Caco-2 (cell line): Measurements from ENCODE around the gene CCDC188. TPM values are rescaled to one million over a fixed set of nuclear protein-coding genes. Genes with fewer than 3 reads are reported as not detected.

ENCODE experiments used
- BruUV-seq: library from RNA; stranded (reverse); fragments of 400-500 nt; replicated peaks from 2 replicates; lab custom pipeline; 2021; lab: Mats Ljungman, UMichigan
- CTCF ChIA-PET: fragments of 300-600 bp; sonication (Branson Sonifier 250); formaldehyde crosslinking; loops from one replicate; lab custom pipeline; 2022; ENCODE audit warnings: antibody characterized with exemption; lab: Charles Lee
- POLR2A ChIA-PET: fragments of 300-600 bp; sonication (Branson Sonifier 250); formaldehyde crosslinking; loops from one replicate; lab custom pipeline; 2022; ENCODE audit warnings: antibody characterized with exemption; lab: Charles Lee
- DNase-seq, 2 experiments: peaks; one replicate each; pipeline versions ENCODE4 v3.0.0 to v3.0.0-alpha.2; 2020 to 2022
- H3K27me3 ChIP-seq: replicated peaks from 2 replicates; pipeline ENCODE4 v1.6.0; 2011; ENCODE audit warnings: low read length; ENCODE audit not compliant: control insufficient read depth, insufficient read depth
- H3K36me3 ChIP-seq: 2 replicates; pipeline ENCODE4 v1.5.1; 2011; ENCODE audit warnings: low read length; ENCODE audit not compliant: control insufficient read depth, insufficient read depth
- H3K4me1 ChIP-seq: fragments of 250-450 bp; sonication (Bioruptor Pico); 2 replicates; pipeline ENCODE4 v1.5.1; 2020; ENCODE audit warnings: mild to moderate bottlenecking
- H3K4me3 ChIP-seq: 2 replicates; pipeline ENCODE4 v1.5.1; 2011; ENCODE audit warnings: low read depth, mild to moderate bottlenecking, control low read depth, low read length
- H3K9me3 ChIP-seq: fragments of 250-450 bp; sonication (Bioruptor Pico); 2 replicates; pipeline ENCODE4 v1.5.1; 2020; ENCODE audit warnings: mild to moderate bottlenecking, moderate library complexity
- H3K27ac Mint-ChIP-seq: one replicate; pipeline ENCODE4 v1.8.0; 2022; ENCODE audit warnings: mixed read lengths; ENCODE audit not compliant: unreplicated experiment
- H3K27me3 Mint-ChIP-seq: one replicate; pipeline ENCODE4 v1.8.0; 2022; ENCODE audit warnings: mixed read lengths; ENCODE audit not compliant: insufficient read depth, unreplicated experiment
- H3K36me3 Mint-ChIP-seq: one replicate; pipeline ENCODE4 v1.8.0; 2022; ENCODE audit warnings: mild to moderate bottlenecking, mixed read lengths; ENCODE audit not compliant: insufficient read depth, unreplicated experiment
- H3K4me1 Mint-ChIP-seq: one replicate; pipeline ENCODE4 v1.8.0; 2022; ENCODE audit warnings: low read depth, mixed read lengths; ENCODE audit not compliant: unreplicated experiment
- H3K4me3 Mint-ChIP-seq: one replicate; pipeline ENCODE4 v1.8.0; 2022; ENCODE audit warnings: mild to moderate bottlenecking, moderate library complexity, mixed read lengths; ENCODE audit not compliant: unreplicated experiment
- H3K9me3 Mint-ChIP-seq: one replicate; pipeline ENCODE4 v1.8.0; 2022; ENCODE audit warnings: mixed read lengths; ENCODE audit not compliant: unreplicated experiment
- intact Hi-C: fragments of 100-400 bp; cut with micrococcal nuclease; formaldehyde crosslinking; loops from one replicate; pipeline ENCODE4 v1.10.0; 2022; ENCODE audit not compliant: unreplicated experiment
- total RNA-seq: library from RNA; stranded (reverse); gene quantifications from 2 replicates; pipeline ENCODE4 v1.2.3, GENCODE V29; 2022
- TF ChIP-seq, protein P1 (sequence below), 2 experiments: fragments of 200-600 bp in 1 of 2; IDR thresholded peaks; 1 replicate in 1 of 2; 2 replicates in 1 of 2; pipeline versions ENCODE4 v1.5.1 to v1.8.0; 2011 to 2022; ENCODE audit warnings: antibody characterized with exemption in 1 of 2, control low read depth in 1 of 2, inconsistent platforms in 1 of 2, low read depth in 1 of 2, low read length in 1 of 2, mild to moderate bottlenecking in 1 of 2, moderate library complexity in 1 of 2; ENCODE audit not compliant: insufficient read depth in 1 of 2, severe bottlenecking in 1 of 2, unreplicated experiment in 1 of 2

The CCDC188 gene
- total RNA-seq, 1 experiment from 2014 or later, result not detected

DNA sequence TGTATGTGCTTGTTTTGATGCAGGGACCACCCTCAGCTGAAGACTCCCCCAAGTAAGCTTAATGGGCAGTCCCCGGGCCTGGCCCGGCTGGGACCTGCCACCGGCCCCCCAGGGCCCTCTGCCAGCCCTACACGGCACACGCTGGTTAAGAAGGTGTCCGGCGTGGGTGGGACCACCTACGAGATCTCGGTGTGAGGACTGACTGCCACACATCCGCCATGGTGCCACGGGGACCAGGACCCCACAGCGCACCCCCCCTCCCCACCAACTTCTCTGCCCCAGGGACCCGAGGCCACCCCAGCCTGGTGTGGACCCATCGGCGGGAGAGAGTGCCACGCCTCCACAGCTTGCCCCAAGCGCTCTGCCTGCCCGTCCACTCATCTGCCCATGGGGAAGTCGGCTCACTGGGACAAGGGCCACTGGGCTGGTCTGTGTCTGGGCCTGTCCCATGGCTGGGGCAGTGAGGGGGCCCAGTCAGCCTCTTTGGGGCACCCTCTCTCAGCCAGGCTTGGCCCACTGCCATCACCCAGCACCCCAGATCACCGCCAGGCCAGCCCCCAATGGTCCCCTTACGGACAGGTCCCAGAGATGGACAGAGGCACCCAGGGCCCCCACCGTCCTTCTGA, 5.5 kb downstream of the CCDC188 start:
- DNase-seq, result no peak
- BruUV-seq, result no TSS peak
- Mint-ChIP-seq H3K9me3 (no peaks in the 10 kb centered on the region), H3K36me3 (no peaks in the 10 kb centered on the region), H3K27ac (no peak overlapping the region), H3K4me1 (no peaks in the 10 kb centered on the region), H3K27me3 (no peaks in the 10 kb centered on the region), H3K4me3 (no peak overlapping the region)
- intact Hi-C loops, result no loop called here
- TF ChIP-seq, protein P1, sequence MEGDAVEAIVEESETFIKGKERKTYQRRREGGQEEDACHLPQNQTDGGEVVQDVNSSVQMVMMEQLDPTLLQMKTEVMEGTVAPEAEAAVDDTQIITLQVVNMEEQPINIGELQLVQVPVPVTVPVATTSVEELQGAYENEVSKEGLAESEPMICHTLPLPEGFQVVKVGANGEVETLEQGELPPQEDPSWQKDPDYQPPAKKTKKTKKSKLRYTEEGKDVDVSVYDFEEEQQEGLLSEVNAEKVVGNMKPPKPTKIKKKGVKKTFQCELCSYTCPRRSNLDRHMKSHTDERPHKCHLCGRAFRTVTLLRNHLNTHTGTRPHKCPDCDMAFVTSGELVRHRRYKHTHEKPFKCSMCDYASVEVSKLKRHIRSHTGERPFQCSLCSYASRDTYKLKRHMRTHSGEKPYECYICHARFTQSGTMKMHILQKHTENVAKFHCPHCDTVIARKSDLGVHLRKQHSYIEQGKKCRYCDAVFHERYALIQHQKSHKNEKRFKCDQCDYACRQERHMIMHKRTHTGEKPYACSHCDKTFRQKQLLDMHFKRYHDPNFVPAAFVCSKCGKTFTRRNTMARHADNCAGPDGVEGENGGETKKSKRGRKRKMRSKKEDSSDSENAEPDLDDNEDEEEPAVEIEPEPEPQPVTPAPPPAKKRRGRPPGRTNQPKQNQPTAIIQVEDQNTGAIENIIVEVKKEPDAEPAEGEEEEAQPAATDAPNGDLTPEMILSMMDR (IDR thresholded peaks at IDR 0.05; ENCODE audit: insufficient read depth in 1 of 2, low read depth in 1 of 2, low read length in 1 of 2, severe bottlenecking in 1 of 2, unreplicated experiment in 1 of 2), result no peak
- H3K4me1 ChIP-seq, result no peaks in the 10 kb centered on the region
- no peaks in the 10 kb centered on the region for H3K36me3 ChIP-seq
- CTCF ChIA-PET, result no interaction called here
- H3K4me3 ChIP-seq, result no peak overlapping the region
- POLR2A ChIA-PET, result no interaction called here
- H3K27me3 ChIP-seq, result no peaks in the 10 kb centered on the region
- H3K9me3 ChIP-seq, result no peaks in the 10 kb centered on the region

DNA sequence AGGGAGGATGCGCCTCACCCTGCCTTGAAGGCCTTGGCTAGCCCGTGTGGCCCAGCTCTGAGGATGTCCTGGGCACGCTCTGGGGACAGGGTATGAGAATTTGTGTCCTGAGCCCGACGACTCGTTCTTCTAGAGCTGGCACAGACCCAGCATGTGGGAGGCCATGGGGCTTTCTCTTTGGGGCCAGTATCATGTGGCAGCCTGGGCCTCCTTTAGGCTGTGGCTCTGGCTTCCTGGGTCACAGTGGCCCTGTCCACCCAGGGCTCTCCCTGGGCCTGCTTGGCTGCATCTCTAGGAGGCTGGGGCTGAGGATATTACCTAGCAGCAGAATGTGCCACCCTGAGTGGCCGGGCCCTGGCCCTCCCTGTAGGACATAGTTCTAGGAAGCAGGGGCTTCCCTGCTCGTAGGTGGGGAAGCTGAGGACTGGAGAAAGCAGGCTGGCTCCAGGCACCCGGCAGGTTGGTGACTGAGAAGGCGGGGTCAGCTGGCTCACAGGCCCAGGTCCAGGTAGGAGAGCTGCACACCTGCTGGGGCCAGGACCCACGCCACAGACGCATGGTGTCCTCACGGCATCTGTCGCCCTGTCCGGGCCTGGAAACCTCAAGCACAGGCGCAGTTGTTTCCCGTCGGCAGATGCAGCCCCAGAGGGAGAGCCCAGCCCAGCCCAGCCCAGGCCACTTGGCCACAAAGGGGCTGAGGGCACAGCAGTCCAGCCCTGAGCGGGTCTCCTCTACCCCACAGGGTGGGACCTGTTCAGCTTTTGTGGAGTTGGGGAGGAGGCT, 6.8 kb downstream of the CCDC188 start:
- no peak overlapping the region for H3K4me3 ChIP-seq
- H3K4me1 Mint-ChIP-seq, result no peaks in the 10 kb centered on the region
- no peaks in the 10 kb centered on the region for H3K4me1 ChIP-seq
- no peaks in the 10 kb centered on the region for H3K27me3 Mint-ChIP-seq
- no peak overlapping the region for H3K27ac Mint-ChIP-seq
- H3K4me3 Mint-ChIP-seq, result no peak overlapping the region
- DNase-seq, result no peak
- no peaks in the 10 kb centered on the region for H3K9me3 Mint-ChIP-seq
- no peaks in the 10 kb centered on the region for H3K36me3 ChIP-seq
- H3K27me3 ChIP-seq, result no peaks in the 10 kb centered on the region
- H3K36me3 Mint-ChIP-seq, result no peaks in the 10 kb centered on the region
- CTCF ChIA-PET, result no interaction called here
- BruUV-seq, result no TSS peak
- intact Hi-C loops, result no loop called here
- POLR2A ChIA-PET, result no interaction called here
- TF ChIP-seq, protein P1 (IDR thresholded peaks at IDR 0.05; ENCODE audit: insufficient read depth in 1 of 2, low read depth in 1 of 2, low read length in 1 of 2, severe bottlenecking in 1 of 2, unreplicated experiment in 1 of 2), result no peak
- no peaks in the 10 kb centered on the region for H3K9me3 ChIP-seq

DNA sequence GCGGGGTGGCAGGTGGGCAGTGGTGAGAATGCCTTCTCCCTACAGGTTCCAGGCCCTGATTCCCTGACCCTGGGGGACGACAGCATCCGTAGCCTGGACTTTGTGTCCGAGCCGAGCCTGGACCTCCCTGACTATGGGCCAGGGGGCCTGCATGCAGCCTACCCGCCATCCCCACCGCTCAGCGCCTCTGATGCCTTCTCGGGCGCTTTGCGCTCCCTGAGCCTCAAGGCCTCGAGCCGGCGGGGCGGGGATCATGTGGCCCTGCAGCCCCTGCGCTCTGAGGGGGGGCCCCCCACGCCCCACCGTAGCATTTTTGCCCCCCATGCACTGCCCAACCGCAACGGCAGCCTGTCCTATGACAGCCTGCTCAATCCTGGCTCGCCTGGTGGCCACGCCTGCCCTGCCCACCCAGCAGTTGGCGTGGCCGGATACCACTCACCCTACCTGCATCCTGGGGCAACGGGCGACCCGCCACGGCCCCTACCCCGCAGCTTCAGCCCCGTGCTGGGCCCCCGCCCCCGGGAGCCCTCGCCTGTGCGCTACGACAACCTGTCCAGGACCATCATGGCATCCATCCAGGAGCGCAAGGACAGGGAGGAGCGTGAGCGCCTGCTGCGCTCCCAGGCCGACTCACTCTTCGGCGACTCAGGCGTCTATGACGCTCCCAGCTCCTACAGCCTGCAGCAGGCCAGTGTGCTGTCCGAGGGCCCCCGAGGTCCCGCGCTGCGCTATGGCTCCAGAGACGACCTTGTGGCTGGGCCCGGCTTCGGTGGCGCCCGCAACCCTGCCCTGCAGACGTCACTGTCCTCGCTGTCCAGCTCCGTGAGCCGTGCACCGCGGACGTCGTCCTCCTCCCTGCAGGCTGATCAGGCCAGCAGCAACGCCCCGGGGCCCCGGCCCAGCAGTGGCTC, 7.9 kb downstream of the CCDC188 start:
- H3K36me3 ChIP-seq, result no peaks in the 10 kb centered on the region
- intact Hi-C loops, result no loop called here
- Mint-ChIP-seq H3K4me1 (no peaks in the 10 kb centered on the region), H3K27me3 (no peaks in the 10 kb centered on the region), H3K9me3 (no peaks in the 10 kb centered on the region), H3K4me3 (no peak overlapping the region), H3K27ac (no peak overlapping the region), H3K36me3 (no peaks in the 10 kb centered on the region)
- no peaks in the 10 kb centered on the region for H3K9me3 ChIP-seq
- DNase-seq, result no peak
- no peaks in the 10 kb centered on the region for H3K27me3 ChIP-seq
- H3K4me3 ChIP-seq, result no peak overlapping the region
- TF ChIP-seq, protein P1 (IDR thresholded peaks at IDR 0.05; ENCODE audit: insufficient read depth in 1 of 2, low read depth in 1 of 2, low read length in 1 of 2, severe bottlenecking in 1 of 2, unreplicated experiment in 1 of 2), result no peak
- ChIA-PET POLR2A (no interaction called here), CTCF (no interaction called here)
- no TSS peak for BruUV-seq
- H3K4me1 ChIP-seq, result no peaks in the 10 kb centered on the region
